Fibroblast of lung (primary cell): ENCODE measurements around the gene TMEM138. TPM values are rescaled to one million over a fixed set of nuclear protein-coding genes. Genes with fewer than 3 reads are reported as not detected.
"Not testable (repeated sequence)": the region's sequence is repeated elsewhere in the genome, so short reads cannot be mapped to it uniquely, and the experiment has no call there.

Source experiments
- DNase-seq, 2 donors: peaks; one replicate each; pipeline versions ENCODE4 v3.0.0 to v3.0.0-alpha.2; 2010; ENCODE audit warnings: low read depth in 2 of 2
- H2AFZ ChIP-seq: 2 replicates; pipeline ENCODE4 v1.5.1; 2012; ENCODE audit warnings: low read length, control low read depth, inconsistent platforms
- H3K27ac ChIP-seq: 2 replicates; pipeline ENCODE4 v1.5.1; 2011; ENCODE audit warnings: low read length, control low read depth; ENCODE audit not compliant: insufficient read depth
- H3K27me3 ChIP-seq: 2 replicates; pipeline ENCODE4 v1.5.1; 2011; ENCODE audit warnings: mild to moderate bottlenecking, low read length; ENCODE audit not compliant: control insufficient read depth, insufficient read depth
- H3K36me3 ChIP-seq: 2 replicates; pipeline ENCODE4 v1.5.1; 2011; ENCODE audit warnings: low read length; ENCODE audit not compliant: control insufficient read depth, insufficient read depth
- H3K4me1 ChIP-seq: 2 replicates; pipeline ENCODE4 v1.5.1; 2011; ENCODE audit warnings: low read length; ENCODE audit not compliant: control insufficient read depth, insufficient read depth; ENCODE audit errors: extremely low read depth
- H3K4me2 ChIP-seq: 2 replicates; pipeline ENCODE4 v1.5.1; 2011; ENCODE audit warnings: low read length, control low read depth; ENCODE audit not compliant: insufficient read depth; ENCODE audit errors: extremely low read depth
- H3K4me3 ChIP-seq, 4 experiments: fragments of 200-600 bp in 1 of 4; sonication (generic) in 1 of 4; replicated peaks in 1 of 4; 2 replicates each; pipeline ENCODE4 v1.5.1; 2011 to 2016; ENCODE audit warnings: low read length in 4 of 4, low read depth in 3 of 4, mild to moderate bottlenecking in 3 of 4, control low read depth in 2 of 4, inconsistent platforms in 1 of 4, mixed read lengths in 1 of 4; ENCODE audit not compliant: insufficient read depth in 1 of 4; ENCODE audit errors: control extremely low read depth in 1 of 4
- H3K79me2 ChIP-seq: 2 replicates; pipeline ENCODE4 v1.5.1; 2012; ENCODE audit warnings: mild to moderate bottlenecking, low read length, inconsistent platforms; ENCODE audit not compliant: control insufficient read depth, insufficient read depth
- H3K9ac ChIP-seq: 2 replicates; pipeline ENCODE4 v1.5.1; 2011; ENCODE audit warnings: mild to moderate bottlenecking, low read length, control low read depth; ENCODE audit not compliant: insufficient read depth
- H3K9me3 ChIP-seq: 2 replicates; pipeline ENCODE4 v1.5.1; 2012; ENCODE audit warnings: low read depth, low read length; ENCODE audit not compliant: control insufficient read depth, insufficient read depth
- H4K20me1 ChIP-seq: 2 replicates; pipeline ENCODE4 v1.5.1; 2011; ENCODE audit warnings: low read length; ENCODE audit not compliant: control insufficient read depth, insufficient read depth; ENCODE audit errors: extremely low read depth
- EZH2 ChIP-seq: IDR thresholded peaks from 2 replicates; pipeline ENCODE4 v1.5.1; 2012; ENCODE audit warnings: low read length, control low read depth, mild to moderate bottlenecking; ENCODE audit errors: missing control alignments
- polyA plus RNA-seq, 2 donors: library from polyadenylated mRNA; depleted of rRNA in 1 of 2; stranded (reverse) in 1 of 2; unstranded in 1 of 2; fragments of >200 nt; gene quantifications; 2 replicates each; pipeline ENCODE4 v1.2.1, GENCODE V29; 2011 to 2012; ENCODE audit warnings: missing spikeins in 1 of 2
- total RNA-seq: library from RNA; depleted of rRNA; stranded (reverse); fragments of >200 nt; gene quantifications from 2 replicates; pipeline ENCODE4 v1.2.1, GENCODE V29; 2014
- TF ChIP-seq, protein P1 (sequence below), 2 donors: IDR thresholded peaks in 1 of 2; conservative IDR thresholded peaks in 1 of 2; 1 replicate in 1 of 2; 2 replicates in 1 of 2; pipeline ENCODE4 v1.5.1; 2011 to 2012; ENCODE audit warnings: low read length in 2 of 2, control low read depth in 1 of 2, inconsistent platforms in 1 of 2, low read depth in 1 of 2, mild to moderate bottlenecking in 1 of 2

TMEM138 gene
- total and polyA plus RNA-seq, 2 donors (not counting 1 experiment from before 2014, with no cell fraction given) = 30.2 to 95.9 TPM

DNA sequence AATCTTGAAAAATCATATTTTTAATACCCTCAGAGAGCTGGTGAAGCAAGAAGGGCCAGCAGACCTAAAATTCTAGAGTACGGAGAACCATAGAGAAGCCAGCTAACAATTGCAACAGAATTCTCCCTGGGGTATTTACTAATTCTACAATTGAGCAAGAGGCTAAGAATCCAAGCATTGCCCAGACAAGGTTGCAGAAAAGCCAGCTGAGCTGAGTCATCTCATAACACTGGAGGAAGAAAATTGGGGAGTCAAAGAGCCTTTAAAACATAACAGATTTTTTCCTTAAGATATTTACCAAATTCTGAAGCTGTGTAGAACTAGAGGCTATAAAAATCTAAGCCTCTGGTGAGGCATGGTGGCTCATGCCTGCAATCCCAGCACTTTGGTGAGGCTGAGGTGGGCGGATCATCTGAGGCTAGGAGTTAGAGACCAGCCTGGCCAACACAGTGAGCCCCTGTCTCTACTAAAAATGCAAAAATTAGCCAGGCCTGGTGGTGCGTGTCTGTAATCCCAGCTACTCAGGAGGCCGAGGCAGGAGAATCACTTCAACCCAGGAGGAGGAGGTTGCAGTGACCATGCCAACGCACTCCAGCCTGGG, 16.6 kb downstream of the TMEM138 start:
- Histone ChIP-seq H2AFZ (no peak overlapping the region), H3K4me2 (no peak overlapping the region)

DNA sequence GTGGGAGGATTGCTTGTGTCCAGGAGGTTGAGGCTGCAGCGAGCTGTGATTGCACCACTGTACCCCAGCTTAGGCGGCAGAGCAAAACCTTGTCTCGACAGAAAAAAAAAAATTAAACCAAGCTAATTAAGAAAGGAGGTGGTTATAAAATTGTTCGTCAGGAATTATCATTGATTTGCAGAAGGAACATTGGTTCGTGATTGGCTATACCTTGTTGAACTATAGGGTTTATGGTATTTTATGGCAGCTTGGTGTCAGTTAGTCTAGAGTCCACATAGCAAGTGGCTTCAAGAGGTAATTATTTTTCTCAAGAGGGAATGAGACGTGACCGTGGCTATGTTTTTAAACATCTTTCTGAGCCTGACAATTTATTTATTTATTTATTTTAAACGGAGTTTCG, 18.7 kb downstream of the TMEM138 start:
- Histone ChIP-seq H3K27ac (no peak overlapping the region), H2AFZ (no peak overlapping the region), H3K79me2 (no peaks in the 10 kb centered on the region), H3K9me3 (no peaks in the 10 kb centered on the region), H3K4me1 (peaks cover 11% of the 10 kb centered on the region), H3K9ac (no peak overlapping the region), H3K36me3 (no peaks in the 10 kb centered on the region), H4K20me1 (no peaks in the 10 kb centered on the region), H3K4me3 (no peak overlapping the region), H3K27me3 (no peaks in the 10 kb centered on the region), H3K4me2 (no peak overlapping the region)
- TF ChIP-seq EZH2 = no peak
- no peak for DNase-seq

More for the DNA sequence above, 16.6 kb downstream of the TMEM138 start:
- peak; percentile 92 to 98 for DNase-seq
- H3K79me2 ChIP-seq = no peaks in the 10 kb centered on the region
- no peak overlapping the region for H3K9ac ChIP-seq
- no peaks in the 10 kb centered on the region for H3K9me3 ChIP-seq
- no peaks in the 10 kb centered on the region for H3K27me3 ChIP-seq
- no peaks in the 10 kb centered on the region for H3K36me3 ChIP-seq
- no peaks in the 10 kb centered on the region for H4K20me1 ChIP-seq
- peak overlapping the region; percentile 69 for H3K27ac ChIP-seq
- no peak for TF ChIP-seq EZH2
- TF ChIP-seq, protein P1, sequence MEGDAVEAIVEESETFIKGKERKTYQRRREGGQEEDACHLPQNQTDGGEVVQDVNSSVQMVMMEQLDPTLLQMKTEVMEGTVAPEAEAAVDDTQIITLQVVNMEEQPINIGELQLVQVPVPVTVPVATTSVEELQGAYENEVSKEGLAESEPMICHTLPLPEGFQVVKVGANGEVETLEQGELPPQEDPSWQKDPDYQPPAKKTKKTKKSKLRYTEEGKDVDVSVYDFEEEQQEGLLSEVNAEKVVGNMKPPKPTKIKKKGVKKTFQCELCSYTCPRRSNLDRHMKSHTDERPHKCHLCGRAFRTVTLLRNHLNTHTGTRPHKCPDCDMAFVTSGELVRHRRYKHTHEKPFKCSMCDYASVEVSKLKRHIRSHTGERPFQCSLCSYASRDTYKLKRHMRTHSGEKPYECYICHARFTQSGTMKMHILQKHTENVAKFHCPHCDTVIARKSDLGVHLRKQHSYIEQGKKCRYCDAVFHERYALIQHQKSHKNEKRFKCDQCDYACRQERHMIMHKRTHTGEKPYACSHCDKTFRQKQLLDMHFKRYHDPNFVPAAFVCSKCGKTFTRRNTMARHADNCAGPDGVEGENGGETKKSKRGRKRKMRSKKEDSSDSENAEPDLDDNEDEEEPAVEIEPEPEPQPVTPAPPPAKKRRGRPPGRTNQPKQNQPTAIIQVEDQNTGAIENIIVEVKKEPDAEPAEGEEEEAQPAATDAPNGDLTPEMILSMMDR (conservative IDR thresholded peaks at IDR 0.05 in 1 of 2, IDR thresholded peaks at IDR 0.05 in 1 of 2; ENCODE audit: low read depth in 1 of 2, low read length in 2 of 2) = no peak
- no peak overlapping the region for H3K4me3 ChIP-seq
- H3K4me1 ChIP-seq = peaks cover 11% of the 10 kb centered on the region

DNA sequence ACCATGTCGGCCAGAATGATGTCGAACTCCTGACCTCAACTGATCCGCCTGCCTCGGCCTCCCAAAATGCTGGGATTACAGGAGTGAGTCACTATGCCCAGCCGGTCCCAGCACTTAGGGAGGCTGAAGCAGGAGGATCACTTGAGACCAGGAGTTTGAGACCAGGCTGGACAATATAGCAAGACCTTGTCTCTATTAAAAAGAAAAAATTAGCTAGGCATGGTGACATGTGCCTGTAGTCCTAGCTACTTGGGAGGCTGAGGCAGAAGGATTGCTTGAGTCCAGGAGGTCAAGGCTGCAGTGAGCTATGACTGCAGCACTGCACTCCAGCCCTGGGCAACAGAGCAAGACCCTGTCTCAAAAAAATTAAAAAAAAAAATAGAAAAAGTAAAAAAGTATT, 21.7 kb downstream of the TMEM138 start:
- not testable (repeated sequence) for H2AFZ ChIP-seq, H3K79me2 ChIP-seq, H3K36me3 ChIP-seq, DNase-seq, H3K9ac ChIP-seq, H3K4me1 ChIP-seq, H3K9me3 ChIP-seq, H3K4me2 ChIP-seq, H3K4me3 ChIP-seq, H4K20me1 ChIP-seq, H3K27ac ChIP-seq, H3K27me3 ChIP-seq
